ENCODE data around the gene DSTN.

- TF ChIP-seq ZBTB33 (CRISPR knock-in tag; IDR thresholded peaks at IDR 0.05) = no peak
- no peak for TF ChIP-seq NELFE (IDR thresholded peaks at IDR 0.05; ENCODE audit: insufficient read depth, insufficient read length)
- no peak for TF ChIP-seq ZHX1 (conservative IDR thresholded peaks at IDR 0.05; ENCODE audit: low read length)
- no peak for TF ChIP-seq SMC3 (conservative IDR thresholded peaks at IDR 0.05; ENCODE audit: insufficient read depth, low read depth, low read length)
- TF ChIP-seq E2F3 (CRISPR knock-in tag; IDR thresholded peaks at IDR 0.05) = no peak
- TF ChIP-seq, protein P1, sequence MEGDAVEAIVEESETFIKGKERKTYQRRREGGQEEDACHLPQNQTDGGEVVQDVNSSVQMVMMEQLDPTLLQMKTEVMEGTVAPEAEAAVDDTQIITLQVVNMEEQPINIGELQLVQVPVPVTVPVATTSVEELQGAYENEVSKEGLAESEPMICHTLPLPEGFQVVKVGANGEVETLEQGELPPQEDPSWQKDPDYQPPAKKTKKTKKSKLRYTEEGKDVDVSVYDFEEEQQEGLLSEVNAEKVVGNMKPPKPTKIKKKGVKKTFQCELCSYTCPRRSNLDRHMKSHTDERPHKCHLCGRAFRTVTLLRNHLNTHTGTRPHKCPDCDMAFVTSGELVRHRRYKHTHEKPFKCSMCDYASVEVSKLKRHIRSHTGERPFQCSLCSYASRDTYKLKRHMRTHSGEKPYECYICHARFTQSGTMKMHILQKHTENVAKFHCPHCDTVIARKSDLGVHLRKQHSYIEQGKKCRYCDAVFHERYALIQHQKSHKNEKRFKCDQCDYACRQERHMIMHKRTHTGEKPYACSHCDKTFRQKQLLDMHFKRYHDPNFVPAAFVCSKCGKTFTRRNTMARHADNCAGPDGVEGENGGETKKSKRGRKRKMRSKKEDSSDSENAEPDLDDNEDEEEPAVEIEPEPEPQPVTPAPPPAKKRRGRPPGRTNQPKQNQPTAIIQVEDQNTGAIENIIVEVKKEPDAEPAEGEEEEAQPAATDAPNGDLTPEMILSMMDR (IDR thresholded peaks at IDR 0.05 in 2 of 3, conservative IDR thresholded peaks at IDR 0.05 in 1 of 3; ENCODE audit: insufficient read depth in 2 of 3, low read depth in 1 of 3, low read length in 3 of 3) = no peak
- TF ChIP-seq EZH2 (IDR thresholded peaks at IDR 0.05; ENCODE audit: borderline replicate concordance, low read depth, low read length) = no peak
- no peak for TF ChIP-seq ZNF274 (IDR thresholded peaks at IDR 0.05; ENCODE audit: borderline replicate concordance, low read depth, low read length)
- no peak for TF ChIP-seq SMARCC2 (IDR thresholded peaks at IDR 0.05; ENCODE audit: low read depth)
- no peak for TF ChIP-seq POLR2A (conservative IDR thresholded peaks at IDR 0.05)
- no peak for TF ChIP-seq CEBPB (tag; IDR thresholded peaks at IDR 0.05)
- TF ChIP-seq ETV6 (IDR thresholded peaks at IDR 0.05; ENCODE audit: borderline replicate concordance in 1 of 2, low read depth in 2 of 2, low read length in 1 of 2) = no peak
- TF ChIP-seq ETV6 (CRISPR knock-in tag; IDR thresholded peaks at IDR 0.05; ENCODE audit: borderline replicate concordance) = no peak
Measured at GRCh38 chr20:17545127-17545526, 24.7 kb upstream of the DSTN start.
